WTC11 (cell line): ENCODE measurements around the gene SCUBE1. TPM values are rescaled to one million over a fixed set of nuclear protein-coding genes. Genes with fewer than 3 reads are reported as not detected.

Experiments used
- ATAC-seq: fragments of 200-7000 bp; cut with Tn5 transposase; 2 replicates; pipeline ENCODE4 v1.10.0; 2021; ENCODE audit warnings: mild to moderate bottlenecking, moderate library complexity
- CTCF ChIA-PET: fragments of 300-600 bp; sonication (Branson Sonifier 250); formaldehyde crosslinking; loops from one replicate; lab custom pipeline; 2021; ENCODE audit warnings: antibody characterized with exemption; lab: Charles Lee
- POLR2A ChIA-PET: fragments of 350-600 bp; sonication (Branson Sonifier 250); formaldehyde crosslinking; loops from one replicate; lab custom pipeline; 2021; ENCODE audit warnings: antibody characterized with exemption; lab: Charles Lee
- DNase-seq: peaks from one replicate; pipeline ENCODE4 v3.0.0; 2021; ENCODE audit warnings: low spot score
- H3K27ac Mint-ChIP-seq: 2 replicates; pipeline ENCODE4 v1.8.0; 2021; ENCODE audit warnings: mixed read lengths
- H3K27me3 Mint-ChIP-seq: 2 replicates; pipeline ENCODE4 v1.8.0; 2021; ENCODE audit warnings: low read depth, mild to moderate bottlenecking, moderate library complexity, mixed read lengths
- H3K36me3 Mint-ChIP-seq: 2 replicates; pipeline ENCODE4 v1.8.0; 2021; ENCODE audit warnings: mixed read lengths
- H3K4me1 Mint-ChIP-seq: 2 replicates; pipeline ENCODE4 v1.8.0; 2022; ENCODE audit warnings: mixed read lengths
- H3K4me3 Mint-ChIP-seq: 2 replicates; pipeline ENCODE4 v1.8.0; 2021; ENCODE audit warnings: mild to moderate bottlenecking, moderate library complexity, mixed read lengths
- H3K9me3 Mint-ChIP-seq: 2 replicates; pipeline ENCODE4 v1.8.0; 2021; ENCODE audit warnings: mixed read lengths
- ATF2 ChIP-seq: sonication (generic); formaldehyde crosslinking; IDR thresholded peaks from 2 replicates; pipeline ENCODE4 v1.8.1; 2022; ENCODE audit warnings: low read depth, missing genetic modification reagents, borderline replicate concordance
- CBFB ChIP-seq: sonication (generic); formaldehyde crosslinking; IDR thresholded peaks from 2 replicates; pipeline ENCODE4 v1.8.1; 2022; ENCODE audit warnings: mild to moderate bottlenecking, low read depth, missing genetic modification reagents
- CREB1 ChIP-seq: sonication (generic); formaldehyde crosslinking; IDR thresholded peaks from 2 replicates; pipeline ENCODE4 v1.8.0; 2023; ENCODE audit warnings: mild to moderate bottlenecking, missing genetic modification reagents
- E2F5 ChIP-seq: sonication (generic); formaldehyde crosslinking; IDR thresholded peaks from 2 replicates; pipeline ENCODE4 v1.8.1; 2022; ENCODE audit warnings: mild to moderate bottlenecking, moderate library complexity, missing genetic modification reagents
- EMX1 ChIP-seq: fragments of 250-450 bp; sonication (Bioruptor Pico); IDR thresholded peaks from 2 replicates; pipeline ENCODE4 v1.8.0; 2021; ENCODE audit warnings: mild to moderate bottlenecking
- FOXK1 ChIP-seq: sonication (generic); formaldehyde crosslinking; IDR thresholded peaks from 2 replicates; pipeline ENCODE4 v1.8.0; 2022; ENCODE audit warnings: mild to moderate bottlenecking, moderate library complexity, missing genetic modification reagents
- FOXP1 ChIP-seq: sonication (generic); formaldehyde crosslinking; IDR thresholded peaks from 2 replicates; pipeline ENCODE4 v1.8.0; 2022; ENCODE audit warnings: missing genetic modification reagents, mild to moderate bottlenecking, moderate library complexity, borderline replicate concordance
- IRF2 ChIP-seq: sonication (generic); formaldehyde crosslinking; IDR thresholded peaks from 2 replicates; pipeline ENCODE4 v1.8.0; 2022; ENCODE audit warnings: low read depth, missing genetic modification reagents, borderline replicate concordance
- KAT7 ChIP-seq: sonication (generic); formaldehyde crosslinking; IDR thresholded peaks from 2 replicates; pipeline ENCODE4 v1.8.1; 2023; ENCODE audit warnings: missing genetic modification reagents, mild to moderate bottlenecking, borderline replicate concordance
- MYBL2 ChIP-seq: sonication (generic); formaldehyde crosslinking; IDR thresholded peaks from 2 replicates; pipeline ENCODE4 v1.8.1; 2023; ENCODE audit warnings: mild to moderate bottlenecking, moderate library complexity, missing genetic modification reagents
- NFE2L1 ChIP-seq: sonication (generic); formaldehyde crosslinking; IDR thresholded peaks from 2 replicates; pipeline ENCODE4 v1.8.1; 2023; ENCODE audit warnings: missing genetic modification reagents
- OVOL2 ChIP-seq: fragments of 250-450 bp; sonication (Bioruptor Pico); IDR thresholded peaks from 2 replicates; pipeline ENCODE4 v1.9.0; 2021; ENCODE audit warnings: mild to moderate bottlenecking, borderline replicate concordance
- PREB ChIP-seq: sonication (generic); formaldehyde crosslinking; IDR thresholded peaks from 2 replicates; pipeline ENCODE4 v1.8.1; 2022; ENCODE audit warnings: mild to moderate bottlenecking, missing genetic modification reagents, moderate library complexity, borderline replicate concordance
- PRRX2 ChIP-seq: fragments of 250-450 bp; sonication (Bioruptor Pico); IDR thresholded peaks from 2 replicates; pipeline ENCODE4 v1.8.0; 2021; ENCODE audit warnings: mild to moderate bottlenecking
- SP1 ChIP-seq: sonication (generic); formaldehyde crosslinking; conservative IDR thresholded peaks from 2 replicates; pipeline ENCODE4 v1.8.1; 2022; ENCODE audit warnings: missing genetic modification reagents
- TCF7 ChIP-seq: sonication (generic); formaldehyde crosslinking; IDR thresholded peaks from 2 replicates; pipeline ENCODE4 v1.8.0; 2022; ENCODE audit warnings: mild to moderate bottlenecking, low read depth, missing genetic modification reagents, moderate library complexity
- TEAD1 ChIP-seq: sonication (generic); formaldehyde crosslinking; IDR thresholded peaks from 2 replicates; pipeline ENCODE4 v1.8.0; 2022; ENCODE audit warnings: mild to moderate bottlenecking, missing genetic modification reagents
- ZMAT4 ChIP-seq: fragments of 250-450 bp; sonication (Bioruptor Pico); IDR thresholded peaks from 2 replicates; pipeline ENCODE4 v1.9.0; 2021; ENCODE audit warnings: mild to moderate bottlenecking
- ZNF396 ChIP-seq: fragments of 250-450 bp; sonication (Bioruptor Pico); IDR thresholded peaks from 2 replicates; pipeline ENCODE4 v1.8.0; 2021; ENCODE audit warnings: mild to moderate bottlenecking, moderate library complexity, borderline replicate concordance
- ZNF416 ChIP-seq: fragments of 250-450 bp; sonication (Bioruptor Pico); IDR thresholded peaks from 2 replicates; pipeline ENCODE4 v1.9.0; 2021; ENCODE audit warnings: mild to moderate bottlenecking, inconsistent platforms
- ZNF423 ChIP-seq: fragments of 250-450 bp; sonication (Bioruptor Pico); IDR thresholded peaks from 2 replicates; pipeline ENCODE4 v2.1.2; 2022; ENCODE audit warnings: mild to moderate bottlenecking, moderate library complexity
- ZNF532 ChIP-seq: fragments of 250-450 bp; sonication (Bioruptor Pico); IDR thresholded peaks from 2 replicates; pipeline ENCODE4 v1.9.0; 2021; ENCODE audit warnings: mild to moderate bottlenecking, borderline replicate concordance
- ZSCAN18 ChIP-seq: fragments of 250-450 bp; sonication (Bioruptor Pico); IDR thresholded peaks from 2 replicates; pipeline ENCODE4 v2.1.2; 2022; ENCODE audit warnings: mild to moderate bottlenecking, moderate library complexity
- total RNA-seq: library from RNA; stranded (reverse); gene quantifications from 3 replicates; pipeline ENCODE4 v1.2.3, GENCODE V29; 2021

Gene SCUBE1
- total RNA-seq, 1 experiment from 2014 or later: 6.9 TPM

GRCh38 chr22:43329061-43329460 is 14.1 kb downstream of the SCUBE1 start (continued):
- no peak for TF ChIP-seq E2F5 (CRISPR knock-in tag)
- TF ChIP-seq ZNF423 (CRISPR knock-in tag): no peak
- no peak for TF ChIP-seq TCF7 (CRISPR knock-in tag)

- Mint-ChIP-seq H3K36me3 (no peaks in the 10 kb centered on the region), H3K4me1 (peaks cover 33% of the 10 kb centered on the region), H3K4me3 (no peak overlapping the region), H3K9me3 (no peaks in the 10 kb centered on the region)
- ATAC-seq (no peak), DNase-seq (no peak)
- CTCF ChIA-PET: interaction anchor here (1.1 to 3.6 kb wide), 4 partner anchors 19 to 58 kb away, joined by 3 to 16 read pairs (median 8); no protein-coding TSS in a partner anchor
- TF ChIP-seq SP1: no peak
- TF ChIP-seq ZMAT4 (CRISPR knock-in tag): no peak
- TF ChIP-seq ZNF532: no peak
- no peak for TF ChIP-seq OVOL2
- TF ChIP-seq, all 79 proteins: peak for 0
- POLR2A ChIA-PET: no interaction called here
- Mint-ChIP-seq H3K27me3 (no peaks in the 10 kb centered on the region; the same call in 1 of the 2 replicates), H3K27ac (no peak overlapping the region)
Measured at GRCh38 chr22:43327157-43327438, 16.1 kb downstream of the SCUBE1 start.

GRCh38 chr22:43326331-43327156 is 16.6 kb downstream of the SCUBE1 start:
- ChIA-PET POLR2A (no interaction called here), CTCF (interaction anchor here (1.1 to 3.6 kb wide), 4 partner anchors 20 to 58 kb away, joined by 3 to 16 read pairs (median 8); no protein-coding TSS in a partner anchor)
- Mint-ChIP-seq H3K9me3 (no peaks in the 10 kb centered on the region), H3K4me3 (no peak overlapping the region), H3K27ac (no peak overlapping the region), H3K27me3 (no peaks in the 10 kb centered on the region; the same call in 1 of the 2 replicates), H3K4me1 (peaks cover 33% of the 10 kb centered on the region), H3K36me3 (no peaks in the 10 kb centered on the region)
- DNase-seq (no peak), ATAC-seq (no peak; the same call in 1 of the 2 replicates)
- TF ChIP-seq ATF2 (CRISPR knock-in tag) (no peak), ZNF416 (CRISPR knock-in tag) (no peak), CREB1 (CRISPR knock-in tag) (no peak), FOXP1 (CRISPR knock-in tag) (no peak), ZSCAN18 (CRISPR knock-in tag) (no peak), ZNF396 (no peak), MYBL2 (CRISPR knock-in tag) (no peak), FOXK1 (CRISPR knock-in tag) (no peak), KAT7 (CRISPR knock-in tag) (no peak), PRRX2 (CRISPR knock-in tag) (no peak), TEAD1 (CRISPR knock-in tag) (no peak), PREB (no peak), EMX1 (CRISPR knock-in tag) (no peak), NFE2L1 (CRISPR knock-in tag) (no peak), CBFB (CRISPR knock-in tag) (no peak), IRF2 (CRISPR knock-in tag) (no peak)
